ENCODE measurements around the gene ARHGEF28.

The ARHGEF28 gene

DNA sequence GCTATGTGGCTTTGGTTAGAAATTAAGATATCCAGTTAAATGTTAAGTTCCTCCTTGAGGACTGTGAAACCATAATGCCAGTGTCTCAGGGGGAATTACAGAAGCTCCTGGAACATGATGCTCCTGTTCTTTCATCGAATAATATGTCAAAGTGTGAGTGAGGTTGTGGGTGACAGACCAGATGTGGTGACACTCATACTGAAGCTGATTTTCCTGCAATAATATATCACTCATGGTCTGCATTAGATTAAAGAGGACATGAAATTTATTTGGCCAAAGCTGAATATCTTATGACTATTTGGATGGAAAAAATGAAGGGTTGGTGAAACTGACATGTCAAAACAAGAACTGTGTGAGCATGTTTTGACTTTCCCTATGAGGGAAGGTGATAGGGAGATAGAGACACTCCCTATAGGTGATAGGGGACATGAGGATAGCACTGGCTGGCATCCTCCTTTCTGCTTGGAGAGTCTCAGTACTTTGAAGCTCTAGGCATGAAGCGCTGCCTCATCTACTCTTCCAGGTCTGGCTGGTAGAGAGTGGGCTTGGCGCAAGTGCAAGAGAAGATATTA lies 173.5 kb downstream of the ARHGEF28 start:
- TF ChIP-seq, protein P1, sequence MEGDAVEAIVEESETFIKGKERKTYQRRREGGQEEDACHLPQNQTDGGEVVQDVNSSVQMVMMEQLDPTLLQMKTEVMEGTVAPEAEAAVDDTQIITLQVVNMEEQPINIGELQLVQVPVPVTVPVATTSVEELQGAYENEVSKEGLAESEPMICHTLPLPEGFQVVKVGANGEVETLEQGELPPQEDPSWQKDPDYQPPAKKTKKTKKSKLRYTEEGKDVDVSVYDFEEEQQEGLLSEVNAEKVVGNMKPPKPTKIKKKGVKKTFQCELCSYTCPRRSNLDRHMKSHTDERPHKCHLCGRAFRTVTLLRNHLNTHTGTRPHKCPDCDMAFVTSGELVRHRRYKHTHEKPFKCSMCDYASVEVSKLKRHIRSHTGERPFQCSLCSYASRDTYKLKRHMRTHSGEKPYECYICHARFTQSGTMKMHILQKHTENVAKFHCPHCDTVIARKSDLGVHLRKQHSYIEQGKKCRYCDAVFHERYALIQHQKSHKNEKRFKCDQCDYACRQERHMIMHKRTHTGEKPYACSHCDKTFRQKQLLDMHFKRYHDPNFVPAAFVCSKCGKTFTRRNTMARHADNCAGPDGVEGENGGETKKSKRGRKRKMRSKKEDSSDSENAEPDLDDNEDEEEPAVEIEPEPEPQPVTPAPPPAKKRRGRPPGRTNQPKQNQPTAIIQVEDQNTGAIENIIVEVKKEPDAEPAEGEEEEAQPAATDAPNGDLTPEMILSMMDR (conservative IDR thresholded peaks at IDR 0.05; ENCODE audit: low read depth, low read length) = no peak
- H3K4me3 ChIP-seq (ENCODE audit: low read length) = no peak overlapping the region
- DNase-seq (ENCODE audit: low read depth) = no peak

DNA sequence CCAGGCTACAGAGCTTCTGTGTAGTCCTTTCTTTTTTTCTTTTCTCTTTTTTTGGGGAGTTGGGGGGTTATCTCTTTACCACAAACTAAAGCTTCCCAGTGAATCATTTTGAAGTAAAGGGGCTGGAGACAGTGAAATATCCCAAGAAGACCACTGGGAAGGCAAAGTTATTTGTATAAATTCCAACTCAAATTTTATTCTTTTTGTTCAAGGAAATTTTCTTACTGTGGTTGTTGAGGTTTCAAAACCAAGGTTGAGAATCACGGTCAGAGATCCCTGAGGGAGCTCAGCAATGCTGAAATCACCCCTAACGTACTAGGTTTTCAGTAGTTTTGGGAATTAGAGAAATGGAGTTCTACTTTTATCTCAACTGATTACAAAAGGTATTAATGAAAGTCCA lies 175.7 kb downstream of the ARHGEF28 start:
- no peak overlapping the region for H3K4me3 ChIP-seq (ENCODE audit: low read length)
- TF ChIP-seq, protein P1 (conservative IDR thresholded peaks at IDR 0.05; ENCODE audit: low read depth, low read length) = no peak
- no peak for DNase-seq (ENCODE audit: low read depth)

DNA sequence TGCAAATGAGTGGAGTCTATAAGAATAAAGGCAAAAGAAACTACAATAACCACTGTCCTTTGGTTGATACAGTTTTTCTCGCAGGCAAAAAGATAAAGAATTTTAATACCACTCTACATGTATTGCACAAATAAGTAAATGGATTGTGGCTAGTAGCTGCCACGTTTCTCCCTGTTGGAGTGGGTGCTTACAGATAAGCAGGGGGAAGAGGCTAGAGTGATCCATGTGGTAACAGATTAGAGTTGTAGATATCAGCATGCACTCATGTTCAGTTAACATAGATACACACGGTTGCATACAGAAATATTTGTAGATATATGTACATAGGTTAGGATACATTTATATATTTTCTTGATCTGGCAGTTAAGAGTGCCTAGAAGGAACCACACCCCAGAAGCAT lies 179.5 kb downstream of the ARHGEF28 start:
- DNase-seq (ENCODE audit: low read depth) = no peak
- TF ChIP-seq, protein P1 (conservative IDR thresholded peaks at IDR 0.05; ENCODE audit: low read depth, low read length) = no peak
- no peak overlapping the region for H3K4me3 ChIP-seq (ENCODE audit: low read length)

DNA sequence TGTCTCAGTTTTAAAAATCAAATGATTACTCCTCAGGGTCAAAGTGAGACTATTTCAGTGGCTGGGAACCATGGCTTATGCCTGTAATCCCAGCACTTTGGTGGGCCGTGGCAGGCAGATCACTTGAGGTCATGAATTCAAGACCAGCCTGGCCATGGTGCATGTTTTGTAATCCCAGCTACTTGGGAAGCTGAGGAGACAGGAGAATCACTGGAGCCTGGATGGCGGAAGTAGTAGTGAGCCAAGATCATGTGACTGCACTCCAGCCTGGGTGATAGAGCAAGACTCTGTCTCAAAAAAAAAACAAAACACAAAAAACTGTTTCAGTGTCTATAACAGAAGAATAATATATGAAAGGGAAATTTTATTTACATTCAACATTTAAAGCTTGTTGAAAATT lies 182.9 kb downstream of the ARHGEF28 start:
- no peak for DNase-seq (ENCODE audit: low read depth)
- H3K4me3 ChIP-seq (ENCODE audit: low read length) = no peak overlapping the region
- TF ChIP-seq, protein P1 (conservative IDR thresholded peaks at IDR 0.05; ENCODE audit: low read depth, low read length) = no peak

DNA sequence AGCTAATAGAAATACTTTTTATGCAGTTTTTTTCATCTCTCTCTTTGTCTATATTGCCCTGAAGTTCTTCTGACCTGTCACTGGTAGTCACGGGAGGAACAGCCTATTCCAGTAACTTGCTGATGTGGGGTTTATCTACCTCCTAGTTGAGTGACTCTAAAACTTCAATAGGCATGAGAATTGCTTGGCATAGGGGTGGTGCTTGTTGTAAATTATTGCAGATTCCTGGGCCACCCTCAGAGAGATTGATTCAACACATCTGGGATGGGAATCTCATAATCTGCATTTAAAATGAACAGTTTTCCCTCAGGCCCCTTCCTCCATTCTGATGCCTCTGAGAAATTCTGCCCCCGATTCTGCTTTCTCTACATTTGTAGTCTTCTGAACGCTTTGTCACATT lies 184.4 kb downstream of the ARHGEF28 start:
- no peak for DNase-seq (ENCODE audit: low read depth)
- no peak overlapping the region for H3K4me3 ChIP-seq (ENCODE audit: low read length)
- TF ChIP-seq, protein P1 (conservative IDR thresholded peaks at IDR 0.05; ENCODE audit: low read depth, low read length) = no peak

DNA sequence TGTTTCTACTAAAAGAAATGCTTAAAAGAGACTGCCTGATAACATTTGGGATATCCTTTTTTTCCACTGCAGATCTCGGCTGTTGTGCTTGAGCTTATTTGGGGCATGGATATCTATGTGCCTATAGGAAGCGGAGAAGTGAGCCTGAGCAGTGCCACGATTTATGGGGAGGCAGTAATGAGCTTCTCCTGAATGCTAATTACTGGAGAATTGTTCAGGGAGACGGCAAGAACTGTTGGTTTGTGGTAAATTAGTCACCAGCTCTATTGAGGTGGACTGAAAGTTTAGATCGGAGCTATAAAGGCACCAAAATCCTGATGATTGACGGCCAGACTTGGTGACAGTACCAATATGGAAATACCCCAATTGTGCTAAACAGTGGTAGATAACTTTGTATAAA lies 186.5 kb downstream of the ARHGEF28 start:
- TF ChIP-seq, protein P1 (conservative IDR thresholded peaks at IDR 0.05; ENCODE audit: low read depth, low read length) = peak; percentile 14
- no peak for DNase-seq (ENCODE audit: low read depth)
- H3K4me3 ChIP-seq (ENCODE audit: low read length) = no peak overlapping the region

DNA sequence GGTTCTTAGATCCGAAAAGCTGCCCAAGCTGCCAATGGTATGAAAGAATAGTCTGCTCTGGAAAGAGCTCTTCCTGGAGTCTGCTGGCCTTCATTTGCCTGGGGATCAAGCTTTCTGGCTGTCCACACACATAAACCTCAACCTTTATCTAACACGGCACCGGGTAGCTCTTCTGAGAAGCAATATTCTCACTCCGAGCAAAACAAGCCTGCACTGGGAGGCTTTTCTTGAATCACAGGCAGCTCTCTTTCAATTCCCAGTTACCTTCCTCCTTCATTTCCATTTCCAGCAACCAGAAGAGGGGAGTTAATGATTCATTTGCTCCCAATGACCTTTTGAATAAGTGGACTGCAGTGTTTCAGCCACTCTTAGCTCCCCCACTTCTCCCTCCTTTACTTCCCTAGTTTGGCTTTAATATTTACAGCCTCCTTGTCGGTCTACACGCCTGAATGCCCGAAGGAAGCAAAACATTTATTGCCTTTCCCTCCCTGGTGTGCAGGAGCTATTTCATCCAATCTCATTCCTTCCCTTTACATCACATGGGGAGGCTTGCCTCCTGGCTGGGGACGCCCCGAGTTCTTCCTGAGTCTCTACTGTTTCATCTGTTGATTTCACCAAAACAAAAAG lies 187.1 kb downstream of the ARHGEF28 start:
- no peak for DNase-seq (ENCODE audit: low read depth)
- TF ChIP-seq, protein P1 (conservative IDR thresholded peaks at IDR 0.05; ENCODE audit: low read depth, low read length) = no peak
- H3K4me3 ChIP-seq (ENCODE audit: low read length) = no peak overlapping the region
